22Rv1 (cell line): ENCODE measurements around the gene PCSK2.

Experiments used
- ZFX ChIP-seq: fragments of 450-650 bp; IDR thresholded peaks from 2 replicates; pipeline ENCODE4 v1.6.1; 2017; ENCODE audit warnings: antibody characterized with exemption, borderline replicate concordance
- TF ChIP-seq, protein P1 (sequence below): fragments of 450-650 bp; IDR thresholded peaks from 2 replicates; pipeline ENCODE4 v1.5.1; 2017; ENCODE audit warnings: mild to moderate bottlenecking

DNA sequence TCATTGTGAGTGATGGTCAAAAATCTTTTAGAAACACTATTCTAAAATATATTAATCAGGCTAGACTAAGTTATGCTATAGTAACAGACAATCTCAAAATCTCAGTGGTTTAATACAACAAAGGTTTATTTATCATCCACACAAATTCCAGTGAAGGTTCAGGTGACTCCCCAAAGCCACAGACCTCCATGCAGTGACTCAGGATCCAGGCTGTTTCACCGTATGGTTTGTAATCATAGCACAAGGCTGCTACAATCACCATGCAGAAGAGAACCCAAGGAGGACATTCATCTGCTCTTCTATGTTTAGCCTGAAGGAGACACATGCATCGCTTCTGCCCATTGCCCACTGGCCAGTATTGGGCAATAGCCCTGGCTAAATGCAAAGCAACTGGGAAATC is 258.2 kb downstream of the PCSK2 start:
- TF ChIP-seq, protein P1, sequence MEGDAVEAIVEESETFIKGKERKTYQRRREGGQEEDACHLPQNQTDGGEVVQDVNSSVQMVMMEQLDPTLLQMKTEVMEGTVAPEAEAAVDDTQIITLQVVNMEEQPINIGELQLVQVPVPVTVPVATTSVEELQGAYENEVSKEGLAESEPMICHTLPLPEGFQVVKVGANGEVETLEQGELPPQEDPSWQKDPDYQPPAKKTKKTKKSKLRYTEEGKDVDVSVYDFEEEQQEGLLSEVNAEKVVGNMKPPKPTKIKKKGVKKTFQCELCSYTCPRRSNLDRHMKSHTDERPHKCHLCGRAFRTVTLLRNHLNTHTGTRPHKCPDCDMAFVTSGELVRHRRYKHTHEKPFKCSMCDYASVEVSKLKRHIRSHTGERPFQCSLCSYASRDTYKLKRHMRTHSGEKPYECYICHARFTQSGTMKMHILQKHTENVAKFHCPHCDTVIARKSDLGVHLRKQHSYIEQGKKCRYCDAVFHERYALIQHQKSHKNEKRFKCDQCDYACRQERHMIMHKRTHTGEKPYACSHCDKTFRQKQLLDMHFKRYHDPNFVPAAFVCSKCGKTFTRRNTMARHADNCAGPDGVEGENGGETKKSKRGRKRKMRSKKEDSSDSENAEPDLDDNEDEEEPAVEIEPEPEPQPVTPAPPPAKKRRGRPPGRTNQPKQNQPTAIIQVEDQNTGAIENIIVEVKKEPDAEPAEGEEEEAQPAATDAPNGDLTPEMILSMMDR: no peak
- TF ChIP-seq ZFX: no peak
